ENCODE measurements around the gene PPM1J.

Gene PPM1J

GRCh38 chr1:112714313-112715263 lies 544 bp downstream of the PPM1J start:
- peaks cover 4% of the 10 kb centered on the region; the same call in 1 of the 2 replicates for H3K27me3 ChIP-seq (ENCODE audit: low read depth, low read length)
- peak overlapping the region; percentile 67 for H3K9ac ChIP-seq (ENCODE audit: low read length)

GRCh38 chr1:112713466-112714312 lies 1.4 kb downstream of the PPM1J start:
- no peaks in the 10 kb centered on the region for H4K20me1 ChIP-seq (ENCODE audit: insufficient read depth, low read length)
- no peak overlapping the region for H3K27ac ChIP-seq (ENCODE audit: low read length)
- H3K4me1 ChIP-seq (ENCODE audit: low read length) = peaks cover 33% of the 10 kb centered on the region
- H3K9me3 ChIP-seq (ENCODE audit: insufficient read depth, low read length) = no peaks in the 10 kb centered on the region
- H2AFZ ChIP-seq (ENCODE audit: low read depth, low read length) = no peak overlapping the region
- H3K9ac ChIP-seq (ENCODE audit: low read length) = peak overlapping the region; percentile 67
- peak overlapping the region; percentile 89 for H3K4me2 ChIP-seq (ENCODE audit: low read length)
- H3K79me2 ChIP-seq (ENCODE audit: low read length) = no peaks in the 10 kb centered on the region
- H3K36me3 ChIP-seq (replicated peaks; ENCODE audit: low read depth, low read length) = no peaks in the 10 kb centered on the region
- H3K4me3 ChIP-seq (ENCODE audit: low read length) = peak overlapping the region; percentile 95
- TF ChIP-seq EZH2phosphoT487 (IDR thresholded peaks at IDR 0.05; ENCODE audit: low read depth) = no peak
- no peak for TF ChIP-seq CTCF (IDR thresholded peaks at IDR 0.05; ENCODE audit: low read depth, low read length)
- H3K27me3 ChIP-seq (ENCODE audit: low read depth, low read length) = no peaks in the 10 kb centered on the region

More at GRCh38 chr1:112714313-112715263, 544 bp downstream of the PPM1J start:
- peaks cover 36% of the 10 kb centered on the region for H3K4me1 ChIP-seq (ENCODE audit: low read length)
- H3K4me3 ChIP-seq (ENCODE audit: low read length) = peak overlapping the region; percentile 95
- no peaks in the 10 kb centered on the region for H3K79me2 ChIP-seq (ENCODE audit: low read length)
- peak overlapping the region; percentile 89 for H3K4me2 ChIP-seq (ENCODE audit: low read length)
- H3K9me3 ChIP-seq (ENCODE audit: insufficient read depth, low read length) = no peaks in the 10 kb centered on the region
- peak overlapping the region; percentile 65; the same call in 1 of the 2 replicates for H2AFZ ChIP-seq (ENCODE audit: low read depth, low read length)
- TF ChIP-seq EZH2phosphoT487 (IDR thresholded peaks at IDR 0.05; ENCODE audit: low read depth) (no peak), CTCF (IDR thresholded peaks at IDR 0.05; ENCODE audit: low read depth, low read length) (no peak)
- no peaks in the 10 kb centered on the region for H3K36me3 ChIP-seq (replicated peaks; ENCODE audit: low read depth, low read length)
- no peaks in the 10 kb centered on the region for H4K20me1 ChIP-seq (ENCODE audit: insufficient read depth, low read length)
- no peak overlapping the region for H3K27ac ChIP-seq (ENCODE audit: low read length)

- no peaks in the 10 kb centered on the region for H4K20me1 ChIP-seq (ENCODE audit: insufficient read depth, low read length)
- H3K36me3 ChIP-seq (replicated peaks; ENCODE audit: low read depth, low read length) = no peaks in the 10 kb centered on the region
- no peaks in the 10 kb centered on the region for H3K79me2 ChIP-seq (ENCODE audit: low read length)
- H3K4me3 ChIP-seq (ENCODE audit: low read length) = no peak overlapping the region
- H2AFZ ChIP-seq (ENCODE audit: low read depth, low read length) = no peak overlapping the region
- no peaks in the 10 kb centered on the region for H3K9me3 ChIP-seq (ENCODE audit: insufficient read depth, low read length)
- peaks cover 28% of the 10 kb centered on the region for H3K4me1 ChIP-seq (ENCODE audit: low read length)
- H3K27me3 ChIP-seq (ENCODE audit: low read depth, low read length) = no peaks in the 10 kb centered on the region
- H3K27ac ChIP-seq (ENCODE audit: low read length) = no peak overlapping the region
- no peak for TF ChIP-seq CTCF (IDR thresholded peaks at IDR 0.05; ENCODE audit: low read depth, low read length)
- TF ChIP-seq EZH2phosphoT487 (IDR thresholded peaks at IDR 0.05; ENCODE audit: low read depth) = no peak
- no peak overlapping the region for H3K4me2 ChIP-seq (ENCODE audit: low read length)
- no peak overlapping the region for H3K9ac ChIP-seq (ENCODE audit: low read length)
These were observed 2.4 kb downstream of the PPM1J start for GRCh38 chr1:112712701-112713128.

- Histone ChIP-seq H3K79me2 (ENCODE audit: low read length) (no peaks in the 10 kb centered on the region), H2AFZ (ENCODE audit: low read depth, low read length) (no peak overlapping the region), H3K36me3 (replicated peaks; ENCODE audit: low read depth, low read length) (no peaks in the 10 kb centered on the region), H3K4me1 (ENCODE audit: low read length) (peaks cover 22% of the 10 kb centered on the region), H3K9me3 (ENCODE audit: insufficient read depth, low read length) (no peaks in the 10 kb centered on the region), H3K27ac (ENCODE audit: low read length) (no peak overlapping the region), H3K4me3 (ENCODE audit: low read length) (no peak overlapping the region), H4K20me1 (ENCODE audit: insufficient read depth, low read length) (no peaks in the 10 kb centered on the region), H3K9ac (ENCODE audit: low read length) (no peak overlapping the region), H3K27me3 (ENCODE audit: low read depth, low read length) (no peaks in the 10 kb centered on the region), H3K4me2 (ENCODE audit: low read length) (no peak overlapping the region)
- TF ChIP-seq CTCF (IDR thresholded peaks at IDR 0.05; ENCODE audit: low read depth, low read length) = no peak
- no peak for TF ChIP-seq EZH2phosphoT487 (IDR thresholded peaks at IDR 0.05; ENCODE audit: low read depth)
These were observed 2.9 kb downstream of the PPM1J start for GRCh38 chr1:112712191-112712590.
